ENCODE measurements around the gene PRAMEF1. TPM values are rescaled to one million over a fixed set of nuclear protein-coding genes. Genes with fewer than 3 reads are reported as not detected.
"Not testable (repeated sequence)": the region's sequence is repeated elsewhere in the genome, so short reads cannot be mapped to it uniquely, and the experiment has no call there.

Gene PRAMEF1
- total RNA-seq, 1 experiment from 2014 or later, result not detected

DNA sequence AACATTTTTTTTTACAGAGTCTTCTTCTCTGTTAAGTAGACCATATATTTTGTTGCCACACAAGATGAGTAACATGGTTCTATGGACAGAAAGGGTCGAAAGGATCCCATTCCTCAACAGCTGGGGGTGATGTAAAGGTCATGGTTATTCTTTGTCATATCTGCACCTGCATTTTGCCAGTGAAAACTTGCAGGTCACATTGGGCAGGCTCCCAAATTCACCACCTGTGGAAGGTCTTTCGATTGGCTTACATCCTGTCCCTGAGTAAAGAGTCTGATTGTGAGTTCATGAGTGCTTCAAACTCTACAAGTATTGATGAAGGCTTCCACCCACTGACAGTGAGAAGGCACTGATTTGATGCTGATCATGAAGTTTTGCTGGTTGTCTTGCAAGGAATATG lies 42.1 kb downstream of the PRAMEF1 start:
- in situ Hi-C loops (cut with HindIII; ENCODE audit: low pct_unique_long_range_greater_than_20kb, low sequenced_read_pairs), result not testable (repeated sequence)

More for the DNA sequence above, 42.1 kb downstream of the PRAMEF1 start:
- DNase-seq (ENCODE audit: low read depth, low spot score), result not testable (repeated sequence)

Other genes with a start within 250 kb of the PRAMEF1 start
- gene DHRS3, start 173.2 kb upstream of the PRAMEF1 start, total RNA-seq (2014; rRNA removed; shearing (Covaris generic)), result not detected in 2 replicates
- gene AADACL4, start 147.3 kb upstream of the PRAMEF1 start, total RNA-seq (2014; rRNA removed; shearing (Covaris generic)), result not detected in 2 replicates
- gene AADACL3, start 75.3 kb upstream of the PRAMEF1 start, total RNA-seq (2014; rRNA removed; shearing (Covaris generic)), result not detected in 2 replicates
- not detected in 2 replicates for gene CFAP107, start 45.2 kb upstream of the PRAMEF1 start, total RNA-seq (2014; rRNA removed; shearing (Covaris generic))
- gene PRAMEF12, start 17.7 kb upstream of the PRAMEF1 start, total RNA-seq (2014; rRNA removed; shearing (Covaris generic)), result not detected in 2 replicates
- not detected in 2 replicates for gene PRAMEF11, start 40.0 kb downstream of the PRAMEF1 start, total RNA-seq (2014; rRNA removed; shearing (Covaris generic))
- not detected in 2 replicates for gene HNRNPCL1, start 57.3 kb downstream of the PRAMEF1 start, total RNA-seq (2014; rRNA removed; shearing (Covaris generic))
- not detected in 2 replicates for gene PRAMEF2, start 65.7 kb downstream of the PRAMEF1 start, total RNA-seq (2014; rRNA removed; shearing (Covaris generic))
- gene PRAMEF4, start 94.8 kb downstream of the PRAMEF1 start, total RNA-seq (2014; rRNA removed; shearing (Covaris generic)), result not detected in 2 replicates
- gene PRAMEF10, start 106.9 kb downstream of the PRAMEF1 start, total RNA-seq (2014; rRNA removed; shearing (Covaris generic)), result not detected in 2 replicates
- not detected in 2 replicates for gene PRAMEF7, start 125.2 kb downstream of the PRAMEF1 start, total RNA-seq (2014; rRNA removed; shearing (Covaris generic))
- gene PRAMEF6, start 156.2 kb downstream of the PRAMEF1 start, total RNA-seq (2014; rRNA removed; shearing (Covaris generic)), result not detected in 2 replicates

Measured in SK-MEL-5 (cell line).